GM12865 (cell line): ENCODE results near the gene CRYAB.

ENCODE experiments used
- DNase-seq: peaks from one replicate; pipeline ENCODE4 v3.0.0; 2010; ENCODE audit warnings: low read depth
- H3K4me3 ChIP-seq: 2 replicates; pipeline ENCODE4 v1.5.1; 2011; ENCODE audit warnings: mild to moderate bottlenecking, low read depth, low read length, control low read depth
- CTCF ChIP-seq: IDR thresholded peaks from 2 replicates; pipeline ENCODE4 v1.5.1; 2011; ENCODE audit warnings: low read length, control low read depth, low read depth, inconsistent platforms; ENCODE audit not compliant: insufficient read depth; ENCODE audit errors: missing control alignments

The CRYAB gene

GRCh38 chr11:111923951-111924350 is 12.4 kb upstream of the CRYAB start:
- H3K4me3 ChIP-seq: no peak overlapping the region
- no peak for DNase-seq
- TF ChIP-seq CTCF: no peak

- H3K4me3 ChIP-seq: no peak overlapping the region
- DNase-seq: no peak
- no peak for TF ChIP-seq CTCF
Observed at GRCh38 chr11:111923351-111923788, 11.8 kb upstream of the CRYAB start.

- no peak for DNase-seq
- no peak for TF ChIP-seq CTCF
- no peak overlapping the region for H3K4me3 ChIP-seq
Observed at GRCh38 chr11:111922803-111923202, 11.2 kb upstream of the CRYAB start.

- DNase-seq: no peak
- TF ChIP-seq CTCF: no peak
- H3K4me3 ChIP-seq: no peak overlapping the region
Observed at GRCh38 chr11:111921541-111922230, 10.1 kb upstream of the CRYAB start.

- H3K4me3 ChIP-seq: no peak overlapping the region
- DNase-seq: no peak
- no peak for TF ChIP-seq CTCF
Observed at GRCh38 chr11:111920908-111921307, 9.3 kb upstream of the CRYAB start.

- no peak within 1 kb of the TSS for H3K4me3 ChIP-seq
- no peak for DNase-seq
- no peak for TF ChIP-seq CTCF
Observed at GRCh38 chr11:111918390-111919256, 7.1 kb upstream of the CRYAB start, which contains the start of gene C11orf52. Gene C11orf52 (plus strand): TSS chr11:111918913. CDS start chr11:111918973, 60 bp downstream.
